ENCODE measurements around the gene ANXA5. TPM values are rescaled to one million over a fixed set of nuclear protein-coding genes. Genes with fewer than 3 reads are reported as not detected.

Gene ANXA5
- total and polyA plus RNA-seq, 9 of the 15 experiments (the other 6 are each of a cell fraction or from before 2014, with no cell fraction given) = 49.9 to 131 (median 84.5) TPM

- TF ChIP-seq POLR2AphosphoS5 (IDR thresholded peaks at IDR 0.05; ENCODE audit: control insufficient read depth, insufficient read depth, low read depth, low read length) (no peak), ATF1 (CRISPR knock-in tag; IDR thresholded peaks at IDR 0.05) (no peak), ATF1 (tag; IDR thresholded peaks at IDR 0.05) (no peak), BRF2 (IDR thresholded peaks at IDR 0.05; ENCODE audit: borderline replicate concordance, insufficient read depth, insufficient read length) (no peak), SIN3A (IDR thresholded peaks at IDR 0.05; ENCODE audit: borderline replicate concordance in 2 of 2, control insufficient read depth in 1 of 2, low read depth in 2 of 2, low read length in 2 of 2) (no peak), CBX5 (IDR thresholded peaks at IDR 0.05; ENCODE audit: borderline replicate concordance, low read depth) (no peak), HDAC3 (IDR thresholded peaks at IDR 0.05; ENCODE audit: borderline replicate concordance, partially characterized antibody) (no peak), ZNF444 (CRISPR knock-in tag; IDR thresholded peaks at IDR 0.05) (no peak), GATA2 (CRISPR knock-in tag; IDR thresholded peaks at IDR 0.05) (no peak), HNRNPK (IDR thresholded peaks at IDR 0.05; ENCODE audit: low read depth, low read length, poor library complexity, severe bottlenecking) (no peak), RAD51 (IDR thresholded peaks at IDR 0.05; ENCODE audit: borderline replicate concordance, low read depth) (no peak)
Measured at GRCh38 chr4:121711263-121712000, 14.7 kb upstream of the ANXA5 start (continued).
